ENCODE results near the gene ACVR1.

DNA sequence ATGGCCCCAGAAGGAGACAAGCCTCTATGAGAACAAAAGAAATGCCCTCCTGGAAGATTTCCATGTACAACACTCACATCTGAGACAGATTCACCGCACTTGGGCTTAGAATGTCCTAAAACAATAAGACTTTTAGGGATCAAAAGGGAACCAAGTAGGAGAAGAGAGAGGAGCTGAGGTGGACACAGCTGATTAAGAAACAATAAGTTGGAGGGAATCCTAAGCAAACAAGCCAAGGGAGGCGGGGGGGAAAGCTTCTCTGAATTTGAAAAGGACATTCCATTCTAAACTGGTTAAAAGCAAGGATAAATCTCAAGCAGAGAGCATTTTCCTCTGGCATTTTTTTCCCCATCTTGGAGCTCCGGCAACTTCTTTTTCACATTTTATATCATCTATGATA is 9.9 kb downstream of the ACVR1 start:
- TF ChIP-seq TCF4 (CRISPR knock-in tag; IDR thresholded peaks at IDR 0.05; ENCODE audit: borderline replicate concordance) (no peak), BACH2 (CRISPR knock-in tag; IDR thresholded peaks at IDR 0.05; ENCODE audit: borderline replicate concordance) (no peak), PATZ1 (CRISPR knock-in tag; IDR thresholded peaks at IDR 0.05; ENCODE audit: borderline replicate concordance) (no peak), PPARA (CRISPR knock-in tag; IDR thresholded peaks at IDR 0.05; ENCODE audit: borderline replicate concordance) (no peak), GLIS3 (CRISPR knock-in tag; IDR thresholded peaks at IDR 0.05) (no peak), ZNF70 (CRISPR knock-in tag; IDR thresholded peaks at IDR 0.05) (no peak), RARB (CRISPR knock-in tag; IDR thresholded peaks at IDR 0.05) (no peak), TSHZ2 (CRISPR knock-in tag; IDR thresholded peaks at IDR 0.05) (no peak)

Data from SK-N-SH treated with all-trans-retinoic acid at 6 μM for 48 hours (cell line).